GM12873 (cell line): ENCODE measurements around the gene CABP1.

ENCODE experiments used
- TF ChIP-seq, protein P1 (sequence below): IDR thresholded peaks from 2 replicates; pipeline ENCODE4 v1.5.1; 2012; ENCODE audit warnings: low read depth, mild to moderate bottlenecking, moderate library complexity, low read length, control low read depth; ENCODE audit not compliant: insufficient read depth; ENCODE audit errors: missing control alignments

The CABP1 gene

DNA sequence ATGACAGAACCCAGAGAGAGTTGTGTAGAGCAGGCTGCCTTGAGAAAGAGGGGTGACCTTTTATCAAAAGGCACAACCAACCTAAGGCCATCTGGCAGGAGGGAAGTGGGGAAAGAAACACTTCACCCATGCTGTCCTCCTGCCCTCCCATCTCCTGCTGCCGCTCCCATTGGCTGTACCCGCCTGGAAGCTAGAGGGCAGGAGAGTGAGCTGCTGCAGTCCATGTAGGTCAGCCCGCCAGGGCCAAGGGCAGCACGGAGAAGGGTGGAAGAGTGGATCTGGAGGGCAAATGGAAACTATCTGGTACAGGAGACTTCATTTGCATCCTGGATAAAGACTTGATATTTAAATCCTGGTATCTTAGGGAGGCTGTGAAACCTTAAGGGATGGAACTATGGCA is 11.5 kb upstream of the CABP1 start:
- TF ChIP-seq, protein P1, sequence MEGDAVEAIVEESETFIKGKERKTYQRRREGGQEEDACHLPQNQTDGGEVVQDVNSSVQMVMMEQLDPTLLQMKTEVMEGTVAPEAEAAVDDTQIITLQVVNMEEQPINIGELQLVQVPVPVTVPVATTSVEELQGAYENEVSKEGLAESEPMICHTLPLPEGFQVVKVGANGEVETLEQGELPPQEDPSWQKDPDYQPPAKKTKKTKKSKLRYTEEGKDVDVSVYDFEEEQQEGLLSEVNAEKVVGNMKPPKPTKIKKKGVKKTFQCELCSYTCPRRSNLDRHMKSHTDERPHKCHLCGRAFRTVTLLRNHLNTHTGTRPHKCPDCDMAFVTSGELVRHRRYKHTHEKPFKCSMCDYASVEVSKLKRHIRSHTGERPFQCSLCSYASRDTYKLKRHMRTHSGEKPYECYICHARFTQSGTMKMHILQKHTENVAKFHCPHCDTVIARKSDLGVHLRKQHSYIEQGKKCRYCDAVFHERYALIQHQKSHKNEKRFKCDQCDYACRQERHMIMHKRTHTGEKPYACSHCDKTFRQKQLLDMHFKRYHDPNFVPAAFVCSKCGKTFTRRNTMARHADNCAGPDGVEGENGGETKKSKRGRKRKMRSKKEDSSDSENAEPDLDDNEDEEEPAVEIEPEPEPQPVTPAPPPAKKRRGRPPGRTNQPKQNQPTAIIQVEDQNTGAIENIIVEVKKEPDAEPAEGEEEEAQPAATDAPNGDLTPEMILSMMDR = no peak

- TF ChIP-seq, protein P1 = no peak
These were observed 10.1 kb upstream of the CABP1 start for GRCh38 chr12:120630104-120630892.

DNA sequence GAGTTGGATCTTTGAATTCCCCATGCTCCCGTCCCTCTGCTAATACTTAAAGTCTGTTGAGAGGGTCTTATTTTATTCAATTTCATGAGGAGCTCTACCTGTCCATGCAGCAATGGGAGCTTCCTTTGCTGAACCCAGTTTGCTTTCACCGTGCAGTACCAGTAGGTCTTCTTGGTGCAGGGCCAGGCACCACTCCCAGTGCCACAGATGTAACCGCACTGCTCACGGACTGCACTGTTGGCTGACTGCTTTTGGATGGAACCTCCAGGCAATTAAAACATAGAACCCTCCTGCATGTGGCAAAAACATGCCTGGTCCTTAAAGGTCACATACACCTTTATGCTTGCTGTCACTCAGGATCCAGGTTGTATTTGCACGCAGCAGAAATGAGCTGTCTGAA is 9.3 kb upstream of the CABP1 start:
- TF ChIP-seq, protein P1 = no peak

GRCh38 chr12:120640861-120641833 is 721 bp downstream of the CABP1 start:
- TF ChIP-seq, protein P1 = no peak

GRCh38 chr12:120642121-120642520 is 1.7 kb downstream of the CABP1 start:
- TF ChIP-seq, protein P1 = no peak

- TF ChIP-seq, protein P1 = no peak
These were observed 2.4 kb downstream of the CABP1 start for GRCh38 chr12:120642826-120643225.

DNA sequence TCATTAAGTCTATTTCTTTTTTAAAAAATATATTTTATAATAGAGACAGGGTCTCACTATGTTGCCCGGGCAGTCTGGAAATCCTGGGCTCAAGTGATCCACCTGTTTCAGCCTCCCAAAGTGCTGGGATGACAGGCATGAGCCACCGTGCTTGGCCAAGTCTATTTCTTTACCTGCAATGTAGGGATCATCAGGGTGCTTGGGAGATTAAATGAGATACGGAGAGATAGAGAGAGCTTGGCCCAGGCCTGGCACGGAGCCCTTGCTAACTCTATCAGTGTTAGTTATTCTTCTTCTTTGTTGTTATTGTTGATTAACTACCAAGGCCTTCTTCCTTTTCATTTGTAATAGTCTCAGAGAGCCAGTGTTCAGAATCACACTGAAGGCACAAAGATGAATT is 3.1 kb downstream of the CABP1 start:
- TF ChIP-seq, protein P1 = no peak
